ENCODE results near the gene KCNJ12. TPM values are rescaled to one million over a fixed set of nuclear protein-coding genes. Genes with fewer than 3 reads are reported as not detected.

KCNJ12 gene
- total RNA-seq, 2 donors from 2014 or later: 0.52 to 0.99 TPM

- DNase-seq (no peak), ATAC-seq (no peak)
- TF ChIP-seq, protein P1, sequence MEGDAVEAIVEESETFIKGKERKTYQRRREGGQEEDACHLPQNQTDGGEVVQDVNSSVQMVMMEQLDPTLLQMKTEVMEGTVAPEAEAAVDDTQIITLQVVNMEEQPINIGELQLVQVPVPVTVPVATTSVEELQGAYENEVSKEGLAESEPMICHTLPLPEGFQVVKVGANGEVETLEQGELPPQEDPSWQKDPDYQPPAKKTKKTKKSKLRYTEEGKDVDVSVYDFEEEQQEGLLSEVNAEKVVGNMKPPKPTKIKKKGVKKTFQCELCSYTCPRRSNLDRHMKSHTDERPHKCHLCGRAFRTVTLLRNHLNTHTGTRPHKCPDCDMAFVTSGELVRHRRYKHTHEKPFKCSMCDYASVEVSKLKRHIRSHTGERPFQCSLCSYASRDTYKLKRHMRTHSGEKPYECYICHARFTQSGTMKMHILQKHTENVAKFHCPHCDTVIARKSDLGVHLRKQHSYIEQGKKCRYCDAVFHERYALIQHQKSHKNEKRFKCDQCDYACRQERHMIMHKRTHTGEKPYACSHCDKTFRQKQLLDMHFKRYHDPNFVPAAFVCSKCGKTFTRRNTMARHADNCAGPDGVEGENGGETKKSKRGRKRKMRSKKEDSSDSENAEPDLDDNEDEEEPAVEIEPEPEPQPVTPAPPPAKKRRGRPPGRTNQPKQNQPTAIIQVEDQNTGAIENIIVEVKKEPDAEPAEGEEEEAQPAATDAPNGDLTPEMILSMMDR (IDR thresholded peaks at IDR 0.05): no peak
- no peak for TF ChIP-seq POLR2A (IDR thresholded peaks at IDR 0.05)
- H3K27ac ChIP-seq: no peak overlapping the region
- no peaks in the 10 kb centered on the region for H3K9me3 ChIP-seq
- intact Hi-C loops (cut with DNase I): no loop called here
- WGBS, 2 donors: 37 to 39% methylated on average over 6 of the region's 6 CpGs
- no peaks in the 10 kb centered on the region for H3K4me1 ChIP-seq
- no peak overlapping the region for H3K4me3 ChIP-seq
- no peaks in the 10 kb centered on the region for H3K36me3 ChIP-seq (replicated peaks in 1 of 2; ENCODE audit: insufficient read depth in 1 of 2, low read depth in 2 of 2)
- H3K27me3 ChIP-seq: peaks cover 0 to 3% of the 10 kb centered on the region in 2 donors
These were observed 84.2 kb downstream of the KCNJ12 start for GRCh38 chr17:21460358-21460757.

DNA sequence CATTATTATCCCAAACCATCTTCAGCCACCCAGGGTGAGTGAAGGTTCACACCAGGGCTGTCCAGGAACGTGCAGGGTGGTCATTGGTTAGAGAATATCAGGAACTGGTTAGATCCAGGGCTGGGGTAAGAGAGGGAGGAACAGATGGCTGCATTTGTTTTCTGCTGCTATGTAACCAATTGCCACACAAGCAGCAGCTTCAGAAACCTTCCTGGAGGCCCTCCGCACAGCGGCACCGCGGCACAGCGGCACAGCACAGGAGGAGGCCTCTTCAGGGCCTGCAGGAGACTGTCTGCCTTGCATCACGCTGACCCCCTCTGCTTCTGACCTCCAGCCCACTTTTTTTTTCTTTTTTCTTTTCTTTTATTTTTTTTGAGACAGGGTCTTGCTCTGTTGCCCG is 86.1 kb downstream of the KCNJ12 start:
- H3K27me3 ChIP-seq: peaks cover 0 to 3% of the 10 kb centered on the region in 2 donors
- no peaks in the 10 kb centered on the region for H3K9me3 ChIP-seq
- no peaks in the 10 kb centered on the region for H3K4me1 ChIP-seq
- H3K36me3 ChIP-seq (replicated peaks in 1 of 2; ENCODE audit: insufficient read depth in 1 of 2, low read depth in 2 of 2): no peaks in the 10 kb centered on the region
- no peak overlapping the region for H3K27ac ChIP-seq
- ATAC-seq (no peak), DNase-seq (no peak)
- intact Hi-C loops (cut with DNase I): no loop called here
- 91 to 94% methylated on average over 8 of the region's 8 CpGs for WGBS, 2 donors
- H3K4me3 ChIP-seq: no peak overlapping the region
- TF ChIP-seq, protein P1 (IDR thresholded peaks at IDR 0.05): no peak
- TF ChIP-seq POLR2A (IDR thresholded peaks at IDR 0.05): no peak

DNA sequence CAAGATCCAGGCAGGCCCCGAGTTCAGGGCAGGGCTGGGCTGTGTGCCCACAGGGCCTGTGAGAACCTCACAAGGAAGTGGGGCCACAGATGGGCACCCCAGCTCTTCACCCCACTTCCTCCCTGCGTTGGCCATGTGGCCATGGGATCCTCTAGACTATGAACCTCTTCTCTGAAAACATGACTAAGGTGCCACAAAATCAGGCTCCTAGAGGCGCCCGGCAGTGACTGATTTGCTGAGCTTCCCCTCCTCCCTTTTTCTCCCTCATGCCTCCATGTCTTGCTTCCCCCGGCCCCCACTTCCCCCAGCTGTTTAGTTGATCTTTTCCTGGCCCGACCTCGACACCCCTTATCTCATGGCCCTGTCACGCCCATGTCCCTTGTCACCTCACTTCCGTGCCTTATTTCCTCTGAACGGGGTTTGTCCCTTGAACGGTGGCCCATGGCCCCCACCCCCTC is 87.1 kb downstream of the KCNJ12 start:
- no peak for DNase-seq
- WGBS, 2 donors: 34 to 46% methylated on average over 10 to 11 of the region's 11 CpGs
- Histone ChIP-seq H3K27ac (no peak overlapping the region), H3K27me3 (peaks cover 0 to 3% of the 10 kb centered on the region in 2 donors), H3K36me3 (replicated peaks in 1 of 2; ENCODE audit: insufficient read depth in 1 of 2, low read depth in 2 of 2) (no peaks in the 10 kb centered on the region), H3K4me1 (no peaks in the 10 kb centered on the region), H3K4me3 (no peak overlapping the region), H3K9me3 (no peaks in the 10 kb centered on the region)
- intact Hi-C loops (cut with DNase I): no loop called here
- no peak for TF ChIP-seq POLR2A (IDR thresholded peaks at IDR 0.05)
- TF ChIP-seq, protein P1 (IDR thresholded peaks at IDR 0.05): no peak
- no peak for ATAC-seq

GRCh38 chr17:21463779-21464407 is 87.7 kb downstream of the KCNJ12 start:
- no peaks in the 10 kb centered on the region for H3K36me3 ChIP-seq (replicated peaks in 1 of 2; ENCODE audit: insufficient read depth in 1 of 2, low read depth in 2 of 2)
- H3K27me3 ChIP-seq: peaks cover 0 to 3% of the 10 kb centered on the region in 2 donors
- 23 to 25% methylated on average over 35 to 48 of the region's 48 CpGs for WGBS, 2 donors
- intact Hi-C loops (cut with DNase I): no loop called here
- H3K27ac ChIP-seq: no peak overlapping the region
- no peak for DNase-seq
- no peaks in the 10 kb centered on the region for H3K9me3 ChIP-seq
- H3K4me3 ChIP-seq: no peak overlapping the region
- H3K4me1 ChIP-seq: no peaks in the 10 kb centered on the region
- TF ChIP-seq, protein P1 (IDR thresholded peaks at IDR 0.05): no peak
- TF ChIP-seq POLR2A (IDR thresholded peaks at IDR 0.05): no peak
- ATAC-seq: no peak

GRCh38 chr17:21464611-21465021 is 88.5 kb downstream of the KCNJ12 start:
- Histone ChIP-seq H3K4me1 (no peaks in the 10 kb centered on the region), H3K4me3 (no peak overlapping the region), H3K27ac (no peak overlapping the region), H3K27me3 (peaks cover 0 to 3% of the 10 kb centered on the region in 2 donors), H3K36me3 (replicated peaks in 1 of 2; ENCODE audit: insufficient read depth in 1 of 2, low read depth in 2 of 2) (no peaks in the 10 kb centered on the region), H3K9me3 (no peaks in the 10 kb centered on the region)
- 69 to 78% methylated on average over 11 to 12 of the region's 12 CpGs for WGBS, 2 donors
- ATAC-seq (no peak), DNase-seq (no peak)
- TF ChIP-seq POLR2A (IDR thresholded peaks at IDR 0.05): no peak
- TF ChIP-seq, protein P1 (IDR thresholded peaks at IDR 0.05): no peak
- intact Hi-C loops (cut with DNase I): no loop called here
